Keratinocyte (primary cell): ENCODE data around the gene HOXD11.
A peak's percentile ranks its signal among the peaks of the same experiment; 100 is the strongest.

Source experiments
- CTCF ChIP-seq, 3 experiments: IDR thresholded peaks in 1 of 3; conservative IDR thresholded peaks in 1 of 3; optimal IDR thresholded peaks in 1 of 3; 2 replicates in 2 of 3; 3 replicates in 1 of 3; pipeline versions ENCODE3 to v1.5.1; 2011; ENCODE audit warnings: low read length in 3 of 3, mild to moderate bottlenecking in 3 of 3, moderate library complexity in 2 of 3, control low read depth in 1 of 3, inconsistent platforms in 1 of 3; ENCODE audit not compliant: insufficient read depth in 2 of 3; ENCODE audit errors: extremely low read depth in 1 of 3
- EZH2 ChIP-seq: IDR thresholded peaks from one replicate; pipeline ENCODE4 v1.6.1; 2012; ENCODE audit warnings: inconsistent platforms, mild to moderate bottlenecking, low read length, moderate library complexity

- TF ChIP-seq CTCF (optimal IDR thresholded peaks at IDR 0.05 in 1 of 3, IDR thresholded peaks at IDR 0.05 in 1 of 3, conservative IDR thresholded peaks at IDR 0.05 in 1 of 3; ENCODE audit: extremely low read depth in 1 of 3, insufficient read depth in 2 of 3, low read length in 3 of 3) (no peak), EZH2 (peak; percentile 38)
Measured at GRCh38 chr2:176104316-176105077, 2.6 kb upstream of the HOXD11 start.
